Glutamatergic neuron (in vitro differentiated cells): ENCODE measurements around the gene HAS3. TPM values are rescaled to one million over a fixed set of nuclear protein-coding genes. Genes with fewer than 3 reads are reported as not detected.

Experiments used
- DNase-seq: peaks from one replicate; pipeline ENCODE4 v3.0.0; 2022
- H3K27ac Mint-ChIP-seq: one replicate; pipeline ENCODE4 v1.8.0; 2020; ENCODE audit warnings: mild to moderate bottlenecking, mixed read lengths, inconsistent platforms; ENCODE audit not compliant: unreplicated experiment
- H3K27me3 Mint-ChIP-seq: one replicate; pipeline ENCODE4 v1.8.0; 2020; ENCODE audit warnings: mild to moderate bottlenecking, moderate library complexity, mixed read lengths, inconsistent platforms; ENCODE audit not compliant: unreplicated experiment
- H3K36me3 Mint-ChIP-seq: one replicate; pipeline ENCODE4 v1.8.0; 2020; ENCODE audit warnings: mild to moderate bottlenecking, mixed read lengths, inconsistent platforms; ENCODE audit not compliant: unreplicated experiment
- H3K4me1 Mint-ChIP-seq: one replicate; pipeline ENCODE4 v1.8.0; 2020; ENCODE audit warnings: mild to moderate bottlenecking, low read depth, mixed read lengths, inconsistent platforms; ENCODE audit not compliant: unreplicated experiment
- H3K4me3 Mint-ChIP-seq: one replicate; pipeline ENCODE4 v1.8.0; 2020; ENCODE audit warnings: mild to moderate bottlenecking, mixed read lengths, inconsistent platforms; ENCODE audit not compliant: unreplicated experiment
- H3K9me3 Mint-ChIP-seq: one replicate; pipeline ENCODE4 v1.8.0; 2020; ENCODE audit warnings: mild to moderate bottlenecking, moderate library complexity, mixed read lengths, inconsistent platforms; ENCODE audit not compliant: unreplicated experiment
- CTCF ChIP-seq: fragments of 200-600 bp; sonication (generic); IDR thresholded peaks from one replicate; pipeline ENCODE4 v1.5.0; 2021; ENCODE audit not compliant: partially characterized antibody, unreplicated experiment
- total RNA-seq: library from RNA; stranded (reverse); fragmentation: NEBNext Ultra II Directional; extraction: Animal tissue kit (Norgen Biotek cat#: 25700); gene quantifications from one replicate; pipeline ENCODE4 v1.2.1, GENCODE V29; 2021; ENCODE audit not compliant: unreplicated experiment

Gene HAS3
- total RNA-seq, 1 donor from 2014 or later = 0.42 TPM

- peaks cover 6% of the 10 kb centered on the region for H3K36me3 Mint-ChIP-seq
- peaks cover 11% of the 10 kb centered on the region for H3K27me3 Mint-ChIP-seq
- no peak overlapping the region for H3K27ac Mint-ChIP-seq
- no peak for DNase-seq
- H3K4me1 Mint-ChIP-seq = peaks cover 6% of the 10 kb centered on the region
- H3K4me3 Mint-ChIP-seq = no peak overlapping the region
- peaks cover 3% of the 10 kb centered on the region for H3K9me3 Mint-ChIP-seq
- TF ChIP-seq CTCF = no peak
Observed at GRCh38 chr16:69110406-69110805, 5.0 kb downstream of the HAS3 start.

GRCh38 chr16:69111216-69111875 is 5.9 kb downstream of the HAS3 start:
- TF ChIP-seq CTCF = no peak
- H3K27me3 Mint-ChIP-seq = peaks cover 9% of the 10 kb centered on the region
- peaks cover 6% of the 10 kb centered on the region for H3K4me1 Mint-ChIP-seq
- no peak overlapping the region for H3K4me3 Mint-ChIP-seq
- DNase-seq = no peak
- peaks cover 5% of the 10 kb centered on the region for H3K9me3 Mint-ChIP-seq
- no peak overlapping the region for H3K27ac Mint-ChIP-seq
- H3K36me3 Mint-ChIP-seq = peaks cover 6% of the 10 kb centered on the region

- TF ChIP-seq CTCF = no peak
- Mint-ChIP-seq H3K36me3 (peaks cover 6% of the 10 kb centered on the region), H3K9me3 (peaks cover 5% of the 10 kb centered on the region), H3K4me1 (peaks cover 6% of the 10 kb centered on the region), H3K4me3 (no peak overlapping the region), H3K27me3 (peaks cover 9% of the 10 kb centered on the region), H3K27ac (no peak overlapping the region)
- DNase-seq = no peak
Observed at GRCh38 chr16:69111876-69112230, 6.4 kb downstream of the HAS3 start.

- TF ChIP-seq CTCF = peak; percentile 77
- Mint-ChIP-seq H3K27me3 (peaks cover 9% of the 10 kb centered on the region), H3K9me3 (peaks cover 5% of the 10 kb centered on the region), H3K27ac (no peak overlapping the region), H3K4me1 (peaks cover 1% of the 10 kb centered on the region), H3K36me3 (peaks cover 6% of the 10 kb centered on the region), H3K4me3 (no peak overlapping the region)
- peak; percentile 88 for DNase-seq
Observed at GRCh38 chr16:69112285-69113129, 7.1 kb downstream of the HAS3 start.

GRCh38 chr16:69113216-69113615 is 7.8 kb downstream of the HAS3 start:
- H3K27me3 Mint-ChIP-seq = peaks cover 5% of the 10 kb centered on the region
- peaks cover 9% of the 10 kb centered on the region for H3K36me3 Mint-ChIP-seq
- H3K27ac Mint-ChIP-seq = no peak overlapping the region
- no peaks in the 10 kb centered on the region for H3K4me1 Mint-ChIP-seq
- peaks cover 4% of the 10 kb centered on the region for H3K9me3 Mint-ChIP-seq
- DNase-seq = no peak
- no peak for TF ChIP-seq CTCF
- H3K4me3 Mint-ChIP-seq = no peak overlapping the region
